K562 (cell line): ENCODE measurements around the gene CLEC4E.
"Not testable (repeated sequence)": the region's sequence is repeated elsewhere in the genome, so short reads cannot be mapped to it uniquely, and the experiment has no call there.

Experiments used
- ESRRB ChIP-seq: fragments of 250-450 bp; sonication (Bioruptor Pico); IDR thresholded peaks from 2 replicates; pipeline ENCODE4 v1.5.0; 2020; ENCODE audit warnings: mild to moderate bottlenecking, moderate library complexity, borderline replicate concordance
- FOXA1 ChIP-seq: fragments of 450-650 bp; IDR thresholded peaks from 2 replicates; pipeline ENCODE4 v1.6.1; 2016; ENCODE audit warnings: mild to moderate bottlenecking, borderline replicate concordance
- MEF2D ChIP-seq: conservative IDR thresholded peaks from 2 replicates; pipeline ENCODE4 v1.6.1; 2016; ENCODE audit warnings: low read depth, missing genetic modification characterization, missing compliant biosample characterization
- POLR2A ChIP-seq: fragments of 450-650 bp; conservative IDR thresholded peaks from 2 replicates; pipeline ENCODE4 v1.6.1; 2016
- RBBP5 ChIP-seq: fragments of 200-600 bp; sonication (generic); IDR thresholded peaks from 2 replicates; pipeline ENCODE4 v1.6.1; 2012; ENCODE audit warnings: borderline replicate concordance, mild to moderate bottlenecking, low read length, control low read depth, inconsistent platforms; ENCODE audit not compliant: insufficient read depth, poor library complexity, severe bottlenecking
- ZC3H8 ChIP-seq: fragments of 450-650 bp; IDR thresholded peaks from 2 replicates; pipeline ENCODE4 v1.6.1; 2017
- ZNF766 ChIP-seq: fragments of 200-800 bp; sonication (Bioruptor generic); conservative IDR thresholded peaks from 2 replicates; pipeline ENCODE4 v1.6.1; 2016; ENCODE audit warnings: missing genetic modification characterization, missing compliant biosample characterization
- TF ChIP-seq, protein P1 (sequence below), 3 experiments: IDR thresholded peaks in 2 of 3; conservative IDR thresholded peaks in 1 of 3; 2 replicates each; pipeline ENCODE4 v1.5.1; 2011 to 2012; ENCODE audit warnings: low read length in 3 of 3, mild to moderate bottlenecking in 3 of 3, control low read depth in 2 of 3, improper control_type of control experiment in 1 of 3, inconsistent platforms in 1 of 3, low read depth in 1 of 3, mixed read lengths in 1 of 3, moderate library complexity in 1 of 3; ENCODE audit not compliant: insufficient read depth in 2 of 3
- TF ChIP-seq, protein P2 (sequence below): sonication (generic); formaldehyde crosslinking; IDR thresholded peaks from 2 replicates; pipeline ENCODE4 v1.8.0; 2023; ENCODE audit warnings: mild to moderate bottlenecking, missing genetic modification reagents

- TF ChIP-seq FOXA1; MEF2D (tag); ESRRB (CRISPR knock-in tag); ZC3H8; RBBP5; POLR2A; ZNF766: not testable (repeated sequence)
- TF ChIP-seq, protein P1, sequence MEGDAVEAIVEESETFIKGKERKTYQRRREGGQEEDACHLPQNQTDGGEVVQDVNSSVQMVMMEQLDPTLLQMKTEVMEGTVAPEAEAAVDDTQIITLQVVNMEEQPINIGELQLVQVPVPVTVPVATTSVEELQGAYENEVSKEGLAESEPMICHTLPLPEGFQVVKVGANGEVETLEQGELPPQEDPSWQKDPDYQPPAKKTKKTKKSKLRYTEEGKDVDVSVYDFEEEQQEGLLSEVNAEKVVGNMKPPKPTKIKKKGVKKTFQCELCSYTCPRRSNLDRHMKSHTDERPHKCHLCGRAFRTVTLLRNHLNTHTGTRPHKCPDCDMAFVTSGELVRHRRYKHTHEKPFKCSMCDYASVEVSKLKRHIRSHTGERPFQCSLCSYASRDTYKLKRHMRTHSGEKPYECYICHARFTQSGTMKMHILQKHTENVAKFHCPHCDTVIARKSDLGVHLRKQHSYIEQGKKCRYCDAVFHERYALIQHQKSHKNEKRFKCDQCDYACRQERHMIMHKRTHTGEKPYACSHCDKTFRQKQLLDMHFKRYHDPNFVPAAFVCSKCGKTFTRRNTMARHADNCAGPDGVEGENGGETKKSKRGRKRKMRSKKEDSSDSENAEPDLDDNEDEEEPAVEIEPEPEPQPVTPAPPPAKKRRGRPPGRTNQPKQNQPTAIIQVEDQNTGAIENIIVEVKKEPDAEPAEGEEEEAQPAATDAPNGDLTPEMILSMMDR (IDR thresholded peaks at IDR 0.05 in 2 of 3, conservative IDR thresholded peaks at IDR 0.05 in 1 of 3; ENCODE audit: insufficient read depth in 2 of 3, low read depth in 1 of 3, low read length in 3 of 3): not testable (repeated sequence)
- TF ChIP-seq, protein P2, sequence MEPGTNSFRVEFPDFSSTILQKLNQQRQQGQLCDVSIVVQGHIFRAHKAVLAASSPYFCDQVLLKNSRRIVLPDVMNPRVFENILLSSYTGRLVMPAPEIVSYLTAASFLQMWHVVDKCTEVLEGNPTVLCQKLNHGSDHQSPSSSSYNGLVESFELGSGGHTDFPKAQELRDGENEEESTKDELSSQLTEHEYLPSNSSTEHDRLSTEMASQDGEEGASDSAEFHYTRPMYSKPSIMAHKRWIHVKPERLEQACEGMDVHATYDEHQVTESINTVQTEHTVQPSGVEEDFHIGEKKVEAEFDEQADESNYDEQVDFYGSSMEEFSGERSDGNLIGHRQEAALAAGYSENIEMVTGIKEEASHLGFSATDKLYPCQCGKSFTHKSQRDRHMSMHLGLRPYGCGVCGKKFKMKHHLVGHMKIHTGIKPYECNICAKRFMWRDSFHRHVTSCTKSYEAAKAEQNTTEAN (CRISPR knock-in tag): not testable (repeated sequence)
Observed at GRCh38 chr12:8496074-8496473, 44.6 kb downstream of the CLEC4E start.
